Islet of Langerhans (tissue), 1 donor: ENCODE measurements around the gene PARG.
"Not testable (repeated sequence)": the region's sequence is repeated elsewhere in the genome, so short reads cannot be mapped to it uniquely, and the experiment has no call there.

Experiments used
- FAIRE-seq: peaks from one replicate; lab custom pipeline; 2011; peaks lifted over from hg19 to GRCh38; lab: Jason Lieb, UNC

The PARG gene

GRCh38 chr10:49900406-49900805 lies 41.4 kb downstream of the PARG start:
- FAIRE-seq = not testable (repeated sequence)

- not testable (repeated sequence) for FAIRE-seq
These were observed 41.8 kb downstream of the PARG start for GRCh38 chr10:49899999-49900398.

DNA sequence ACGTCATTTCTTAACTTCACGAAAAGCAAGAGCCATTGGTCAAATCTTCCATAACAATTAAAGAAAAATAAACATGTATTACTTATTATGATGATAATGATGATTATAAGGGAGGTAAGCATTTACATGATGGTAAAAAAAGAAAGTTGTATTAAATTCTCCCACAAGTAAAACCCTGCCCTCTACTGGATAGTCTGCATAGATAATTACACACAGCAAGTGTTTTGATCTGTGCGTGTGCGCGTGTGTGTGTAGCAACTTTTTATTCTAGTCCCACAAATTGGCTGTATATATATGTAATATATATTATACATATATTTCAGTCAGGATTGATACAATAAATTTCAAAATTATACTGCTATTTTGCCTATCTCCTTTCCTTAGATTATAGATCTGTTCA lies 51.8 kb downstream of the PARG start:
- FAIRE-seq = not testable (repeated sequence)

GRCh38 chr10:49884739-49885331 lies 57.0 kb downstream of the PARG start:
- not testable (repeated sequence) for FAIRE-seq

DNA sequence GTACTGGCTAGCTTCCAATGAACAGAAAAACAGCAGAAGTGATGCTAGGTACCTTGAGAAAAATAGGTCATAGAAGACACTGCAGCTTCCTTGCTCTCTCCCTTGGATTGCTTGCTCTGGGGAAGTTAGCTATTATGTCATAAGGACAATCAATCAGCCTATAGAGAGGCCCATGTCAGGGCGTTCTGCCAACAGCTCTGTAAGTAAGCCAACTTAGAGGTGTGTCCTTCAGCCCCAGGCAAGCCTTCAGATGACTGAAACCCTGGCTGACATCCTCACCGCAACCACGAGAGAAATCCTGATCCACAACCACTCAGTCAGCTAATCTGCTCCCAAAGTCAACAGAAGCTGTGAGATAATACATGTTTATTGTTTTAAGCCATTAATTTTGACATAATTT lies 58.0 kb downstream of the PARG start:
- not testable (repeated sequence) for FAIRE-seq

GRCh38 chr10:49882327-49882726 lies 59.5 kb downstream of the PARG start:
- FAIRE-seq = not testable (repeated sequence)

DNA sequence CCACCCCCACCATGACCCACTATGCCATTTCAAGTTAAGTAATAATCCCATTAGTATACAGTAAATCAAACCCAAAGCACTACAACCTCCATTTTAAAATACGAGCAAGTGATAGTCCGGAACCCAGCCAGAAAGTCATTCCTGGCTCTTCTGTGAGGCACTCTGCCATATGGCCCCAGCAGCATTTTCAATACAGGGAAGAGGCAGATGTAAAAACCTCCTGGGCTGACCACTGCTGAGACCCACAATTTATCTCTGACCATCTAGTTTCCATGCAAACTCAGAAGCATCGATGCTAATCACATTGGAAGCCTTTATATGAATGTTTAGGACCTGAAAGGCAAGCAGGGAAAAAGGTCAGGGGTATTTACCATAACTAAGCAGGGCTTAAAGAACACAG lies 69.1 kb downstream of the PARG start:
- not testable (repeated sequence) for FAIRE-seq

GRCh38 chr10:49871462-49871861 lies 70.4 kb downstream of the PARG start:
- not testable (repeated sequence) for FAIRE-seq

- not testable (repeated sequence) for FAIRE-seq
These were observed 81.9 kb downstream of the PARG start for GRCh38 chr10:49859933-49860332.

GRCh38 chr10:49858697-49859382 lies 83.0 kb downstream of the PARG start:
- FAIRE-seq = not testable (repeated sequence)

GRCh38 chr10:49849520-49849919 lies 92.3 kb downstream of the PARG start:
- FAIRE-seq = not testable (repeated sequence)

- FAIRE-seq = no peak
These were observed 96.8 kb downstream of the PARG start for GRCh38 chr10:49844775-49845595.

GRCh38 chr10:49842333-49842628 lies 99.5 kb downstream of the PARG start:
- not testable (repeated sequence) for FAIRE-seq

- peak; percentile 86 for FAIRE-seq
These were observed 100.1 kb downstream of the PARG start for GRCh38 chr10:49841615-49842332.

DNA sequence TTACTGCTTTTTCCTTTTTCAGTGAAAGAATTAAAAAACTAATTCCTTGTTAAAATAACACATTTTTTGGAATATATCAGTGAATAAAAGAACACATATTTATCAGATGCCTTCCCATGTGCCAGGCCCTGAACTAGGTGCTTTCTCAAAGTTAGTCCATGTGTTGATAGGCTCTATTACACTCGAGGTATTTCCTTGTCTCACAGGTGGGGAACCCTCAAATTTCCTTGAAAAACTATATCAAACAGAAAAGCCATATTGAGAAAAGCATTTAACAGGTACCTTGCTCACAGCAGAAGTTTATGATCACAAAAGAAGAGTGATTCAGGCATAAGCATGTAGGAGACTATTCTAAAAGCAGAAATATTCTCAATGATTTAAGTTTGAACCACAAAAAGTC lies 104.1 kb downstream of the PARG start:
- no peak for FAIRE-seq

DNA sequence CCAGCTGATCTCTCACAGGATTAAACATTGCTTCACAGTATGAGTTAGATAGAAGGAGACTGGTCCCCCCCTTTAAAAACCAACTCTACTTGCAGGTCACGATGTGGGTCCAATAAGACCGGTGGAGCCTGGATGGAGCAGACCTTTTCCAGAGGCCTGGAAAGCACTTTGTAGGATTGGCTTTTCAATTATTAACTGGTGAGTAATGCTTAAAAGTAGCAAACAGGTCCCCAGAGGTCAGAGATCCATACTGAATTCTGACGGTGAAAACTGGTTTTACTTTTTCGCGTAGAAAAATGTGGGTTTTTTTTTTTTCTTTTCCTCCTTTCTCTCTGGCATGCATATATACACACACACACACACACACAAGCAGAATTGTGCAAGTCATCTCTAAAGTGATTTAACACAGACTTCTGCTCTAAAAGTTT lies 104.8 kb downstream of the PARG start:
- FAIRE-seq = no peak

- no peak for FAIRE-seq
These were observed 106.9 kb downstream of the PARG start for GRCh38 chr10:49834976-49835375.

- FAIRE-seq = no peak
These were observed 107.6 kb downstream of the PARG start for GRCh38 chr10:49834201-49834600.

GRCh38 chr10:49833168-49833567 lies 108.7 kb downstream of the PARG start:
- FAIRE-seq = no peak

- FAIRE-seq = no peak
These were observed 110.3 kb downstream of the PARG start for GRCh38 chr10:49831352-49832035.

- no peak for FAIRE-seq
These were observed 111.0 kb downstream of the PARG start for GRCh38 chr10:49830846-49831245.

DNA sequence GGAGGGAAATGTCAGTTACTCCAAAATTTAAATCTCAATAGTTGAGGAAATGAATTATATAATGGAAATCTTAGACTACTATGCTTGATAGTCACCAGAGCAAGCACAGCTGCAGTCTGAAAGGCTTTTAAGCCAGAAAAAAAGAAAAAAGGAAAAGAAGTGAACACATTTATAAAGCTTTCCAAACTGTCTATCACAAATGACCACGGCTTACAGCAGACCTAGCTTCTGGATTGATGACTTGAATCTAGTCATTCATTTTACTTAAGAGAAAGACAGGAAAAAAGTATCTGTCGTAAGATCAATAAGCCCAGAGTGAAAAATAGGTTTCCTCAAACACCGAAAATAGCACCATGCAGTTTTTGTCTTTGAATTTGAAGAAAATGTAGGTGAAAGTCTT lies 111.8 kb downstream of the PARG start:
- FAIRE-seq = no peak
